ENCODE data around the gene ITPK1.

Gene ITPK1

GRCh38 chr14:92927349-92928257 is 188.1 kb downstream of the ITPK1 start:
- DNase-seq (ENCODE audit: low read depth in 1 of 2, low spot score in 1 of 2) = no peak

- no peak for DNase-seq (ENCODE audit: low read depth in 1 of 2, low spot score in 1 of 2)
Measured at GRCh38 chr14:92926931-92927330, 188.8 kb downstream of the ITPK1 start.

GRCh38 chr14:92926180-92926845 is 189.4 kb downstream of the ITPK1 start:
- no peak for DNase-seq (ENCODE audit: low read depth in 1 of 2, low spot score in 1 of 2)

- no peak for DNase-seq (ENCODE audit: low read depth in 1 of 2, low spot score in 1 of 2)
Measured at GRCh38 chr14:92925446-92925845, 190.3 kb downstream of the ITPK1 start.

- DNase-seq (ENCODE audit: low read depth in 1 of 2, low spot score in 1 of 2) = no peak
Measured at GRCh38 chr14:92924247-92924646, 191.5 kb downstream of the ITPK1 start.

GRCh38 chr14:92923744-92924103 is 192.0 kb downstream of the ITPK1 start:
- no peak for DNase-seq (ENCODE audit: low read depth in 1 of 2, low spot score in 1 of 2)

GRCh38 chr14:92922883-92923743 is 192.6 kb downstream of the ITPK1 start, which contains the start of gene CHGA:
Gene CHGA, plus strand, starts transcription at chr14:92923150. Its CDS starts 210 bp downstream, at chr14:92923360.
- DNase-seq (ENCODE audit: low read depth in 1 of 2, low spot score in 1 of 2) = peak in 1 of 2 donors; percentile 16

GRCh38 chr14:92922155-92922735 is 193.5 kb downstream of the ITPK1 start:
- DNase-seq (ENCODE audit: low read depth in 1 of 2, low spot score in 1 of 2) = no peak

GRCh38 chr14:92920001-92920400 is 195.7 kb downstream of the ITPK1 start:
- DNase-seq (ENCODE audit: low read depth in 1 of 2, low spot score in 1 of 2) = no peak

- DNase-seq (ENCODE audit: low read depth in 1 of 2, low spot score in 1 of 2) = no peak
Measured at GRCh38 chr14:92917956-92918355, 197.8 kb downstream of the ITPK1 start.

GRCh38 chr14:92917041-92917940 is 198.4 kb downstream of the ITPK1 start:
- DNase-seq (ENCODE audit: low read depth in 1 of 2, low spot score in 1 of 2) = no peak

GRCh38 chr14:92916201-92916600 is 199.5 kb downstream of the ITPK1 start:
- no peak for DNase-seq (ENCODE audit: low read depth in 1 of 2, low spot score in 1 of 2)

- DNase-seq (ENCODE audit: low read depth in 1 of 2, low spot score in 1 of 2) = no peak
Measured at GRCh38 chr14:92914087-92914656, 201.6 kb downstream of the ITPK1 start.

- DNase-seq (ENCODE audit: low read depth in 1 of 2, low spot score in 1 of 2) = no peak
Measured at GRCh38 chr14:92907316-92907911, 208.3 kb downstream of the ITPK1 start.

- DNase-seq (ENCODE audit: low read depth in 1 of 2, low spot score in 1 of 2) = no peak
Measured at GRCh38 chr14:92906823-92907222, 208.9 kb downstream of the ITPK1 start.

- no peak for DNase-seq (ENCODE audit: low read depth in 1 of 2, low spot score in 1 of 2)
Measured at GRCh38 chr14:92906420-92906819, 209.3 kb downstream of the ITPK1 start.

GRCh38 chr14:92905667-92906066 is 210.1 kb downstream of the ITPK1 start:
- no peak for DNase-seq (ENCODE audit: low read depth in 1 of 2, low spot score in 1 of 2)

GRCh38 chr14:92903359-92903758 is 212.4 kb downstream of the ITPK1 start:
- DNase-seq (ENCODE audit: low read depth in 1 of 2, low spot score in 1 of 2) = no peak

- DNase-seq (ENCODE audit: low read depth in 1 of 2, low spot score in 1 of 2) = no peak
Measured at GRCh38 chr14:92902726-92903125, 213.0 kb downstream of the ITPK1 start.

All from activated CD4-positive, alpha-beta T cell treated with anti-CD3 and anti-CD28 coated beads, Interleukin-2, amount 50 U/mL, for 24 hours (primary cell).